ENCODE results near the gene PCNT.

GRCh38 chr21:46322351-46323226 is 1.4 kb upstream of the PCNT start:
- TF ChIP-seq CTCF (conservative IDR thresholded peaks at IDR 0.05; ENCODE audit: low read depth, low read length) = no peak
- no peak for TF ChIP-seq BHLHE40 (IDR thresholded peaks at IDR 0.05; ENCODE audit: low read depth, low read length)
- TF ChIP-seq POLR2A (IDR thresholded peaks at IDR 0.05; ENCODE audit: low read depth, low read length) = no peak
- TF ChIP-seq MAFK (IDR thresholded peaks at IDR 0.05; ENCODE audit: low read depth, low read length) = no peak
- TF ChIP-seq RCOR1 (IDR thresholded peaks at IDR 0.05; ENCODE audit: insufficient replicate concordance, low read length) = no peak
- no peak; the same call in 1 of the 2 replicates for TF ChIP-seq RAD21 (IDR thresholded peaks at IDR 0.05; ENCODE audit: low read length)
- TF ChIP-seq RFX5 (IDR thresholded peaks at IDR 0.05; ENCODE audit: low read depth, low read length) = no peak
- TF ChIP-seq USF2 (IDR thresholded peaks at IDR 0.05; ENCODE audit: low read depth, low read length) = no peak
- TF ChIP-seq CEBPB (IDR thresholded peaks at IDR 0.05; ENCODE audit: low read depth, low read length) = no peak
- no peak for TF ChIP-seq SMC3 (IDR thresholded peaks at IDR 0.05; ENCODE audit: low read depth, low read length)
- no peak for TF ChIP-seq CHD1 (IDR thresholded peaks at IDR 0.05; ENCODE audit: low read depth, low read length)
- TF ChIP-seq MAZ (IDR thresholded peaks at IDR 0.05; ENCODE audit: borderline replicate concordance, low read depth, low read length) = no peak
- no peak for TF ChIP-seq NFE2L2 (IDR thresholded peaks at IDR 0.05; ENCODE audit: low read depth, low read length)
